MM.1S (cell line): ENCODE measurements around the gene STK36.

ENCODE experiments used
- EZH2phosphoT487 ChIP-seq: fragments of 300-600 bp; sonication (generic); IDR thresholded peaks from 2 replicates; pipeline ENCODE4 v1.6.1; 2018; ENCODE audit warnings: antibody characterized with exemption, low read length
- TF ChIP-seq, protein P1 (sequence below): fragments of 300-600 bp; sonication (generic); IDR thresholded peaks from 2 replicates; pipeline ENCODE4 v1.5.1; 2016; ENCODE audit warnings: antibody characterized with exemption, low read length, mixed read lengths

GRCh38 chr2:218691234-218691633, 19.3 kb downstream of the STK36 start:
- TF ChIP-seq, protein P1, sequence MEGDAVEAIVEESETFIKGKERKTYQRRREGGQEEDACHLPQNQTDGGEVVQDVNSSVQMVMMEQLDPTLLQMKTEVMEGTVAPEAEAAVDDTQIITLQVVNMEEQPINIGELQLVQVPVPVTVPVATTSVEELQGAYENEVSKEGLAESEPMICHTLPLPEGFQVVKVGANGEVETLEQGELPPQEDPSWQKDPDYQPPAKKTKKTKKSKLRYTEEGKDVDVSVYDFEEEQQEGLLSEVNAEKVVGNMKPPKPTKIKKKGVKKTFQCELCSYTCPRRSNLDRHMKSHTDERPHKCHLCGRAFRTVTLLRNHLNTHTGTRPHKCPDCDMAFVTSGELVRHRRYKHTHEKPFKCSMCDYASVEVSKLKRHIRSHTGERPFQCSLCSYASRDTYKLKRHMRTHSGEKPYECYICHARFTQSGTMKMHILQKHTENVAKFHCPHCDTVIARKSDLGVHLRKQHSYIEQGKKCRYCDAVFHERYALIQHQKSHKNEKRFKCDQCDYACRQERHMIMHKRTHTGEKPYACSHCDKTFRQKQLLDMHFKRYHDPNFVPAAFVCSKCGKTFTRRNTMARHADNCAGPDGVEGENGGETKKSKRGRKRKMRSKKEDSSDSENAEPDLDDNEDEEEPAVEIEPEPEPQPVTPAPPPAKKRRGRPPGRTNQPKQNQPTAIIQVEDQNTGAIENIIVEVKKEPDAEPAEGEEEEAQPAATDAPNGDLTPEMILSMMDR: no peak
- no peak for TF ChIP-seq EZH2phosphoT487
